Stimulated activated naive CD8-positive, alpha-beta T cell treated with anti-CD3 and anti-CD28 coated beads, Interleukin-15, Interleukin-2, amounts not matched to agents 100 U/mL and 50 U/mL, for 24 hours (primary cell): ENCODE results near the gene FAM83G.
"Not testable (repeated sequence)": the region's sequence is repeated elsewhere in the genome, so short reads cannot be mapped to it uniquely, and the experiment has no call there.

Experiments used
- ATAC-seq: fragments of 150-1000 bp; cut with Tn5 transposase; one replicate; pipeline ENCODE4 v1.10.0; 2021
- DNase-seq: peaks from one replicate; pipeline ENCODE4 v3.0.0; 2021

FAM83G gene

DNA sequence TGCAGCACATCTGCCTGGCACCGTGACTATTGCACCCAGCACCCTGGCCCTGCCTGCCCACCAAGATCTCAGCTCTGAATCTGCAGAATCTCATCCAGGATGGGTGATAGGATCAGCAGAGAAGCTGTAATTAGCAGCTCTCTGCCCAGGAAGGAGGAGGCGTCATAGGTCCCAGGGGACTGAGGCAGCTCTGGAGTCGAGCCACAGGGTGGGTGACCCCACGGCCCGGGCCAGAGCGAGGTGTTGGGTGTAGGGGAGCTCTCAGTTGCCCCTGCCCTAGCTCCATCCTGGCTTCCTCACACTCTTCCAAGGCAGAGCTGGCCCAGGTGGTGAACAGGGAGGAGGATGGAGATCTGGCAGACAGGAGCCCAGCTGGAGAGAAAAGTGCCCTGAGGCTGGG lies 18.2 kb upstream of the FAM83G start:
- DNase-seq (no peak), ATAC-seq (no peak)

DNA sequence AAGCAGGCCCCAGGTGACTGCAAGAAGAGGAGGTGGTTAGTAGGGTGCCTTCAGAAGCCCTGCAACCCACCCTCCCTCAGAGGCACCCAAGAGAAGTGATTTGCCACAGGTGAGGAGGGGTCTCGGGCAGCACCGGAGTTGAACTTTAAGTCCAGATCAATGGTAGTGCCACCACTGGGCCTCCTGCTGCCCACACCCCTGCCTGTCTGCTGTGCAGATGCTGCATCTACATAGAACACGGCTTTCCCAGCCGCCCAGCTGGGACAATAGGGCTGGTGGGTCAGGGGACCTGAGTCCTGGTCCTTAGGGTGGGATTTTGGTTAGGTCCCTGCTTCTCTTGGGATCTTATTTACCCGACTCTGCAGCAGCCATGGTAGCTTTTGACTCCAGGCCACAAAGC lies 17.6 kb upstream of the FAM83G start:
- no peak for DNase-seq
- ATAC-seq: no peak

DNA sequence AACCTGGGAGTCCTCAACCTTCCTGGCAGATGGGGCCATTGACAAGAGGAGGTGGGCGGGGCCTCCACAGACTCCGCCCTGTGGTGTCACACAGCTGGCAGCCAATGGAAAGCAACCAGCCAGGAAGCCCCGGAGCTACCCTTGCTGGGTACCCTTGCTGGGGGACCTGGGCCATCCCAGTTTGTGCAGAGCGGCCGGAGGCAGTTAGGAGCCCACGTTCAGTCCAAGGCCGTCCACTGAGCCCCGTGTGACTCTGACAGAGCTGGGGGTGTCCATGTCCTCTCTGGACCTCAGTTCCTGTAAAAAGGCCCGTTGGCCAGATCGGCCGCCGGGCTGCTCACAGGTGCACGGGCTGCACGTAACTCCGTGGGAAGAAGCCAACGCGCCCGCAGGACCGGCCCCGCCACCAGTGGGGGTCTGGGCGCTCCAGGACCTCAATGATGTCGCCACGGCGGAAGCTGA lies 17.1 kb upstream of the FAM83G start:
- ATAC-seq: no peak
- DNase-seq: peak; percentile 68

DNA sequence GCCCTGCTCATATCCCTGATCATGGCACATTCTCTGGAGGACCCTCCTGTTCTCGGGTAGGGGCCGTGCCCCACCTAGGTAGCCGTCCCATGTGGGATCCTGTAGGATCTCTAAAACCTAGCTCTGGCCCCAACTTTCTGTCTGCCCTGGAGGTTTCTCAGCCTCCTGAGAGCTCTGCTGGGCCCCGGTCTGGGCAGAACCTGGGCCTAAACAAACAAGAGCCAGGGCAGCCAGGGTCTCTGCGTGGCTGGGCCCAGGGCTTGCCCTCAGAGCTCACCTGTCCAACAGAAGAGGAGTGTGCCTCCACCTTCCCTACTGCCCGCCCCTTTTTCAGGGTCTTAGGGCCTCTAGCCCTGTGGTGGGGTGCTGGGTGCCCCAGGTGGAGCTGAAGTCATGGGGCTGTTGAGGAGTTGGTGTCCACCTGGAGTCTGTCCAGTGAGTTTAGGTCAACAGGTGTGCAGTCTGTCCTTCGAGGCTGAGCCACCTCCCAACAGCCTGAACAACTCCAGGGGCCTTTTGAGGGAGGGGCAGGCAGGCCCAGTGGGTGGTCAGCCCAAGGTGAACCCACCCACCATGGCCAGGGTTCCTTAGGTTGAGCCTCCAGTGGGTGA lies 16.6 kb upstream of the FAM83G start:
- ATAC-seq, DNase-seq: not testable (repeated sequence)

DNA sequence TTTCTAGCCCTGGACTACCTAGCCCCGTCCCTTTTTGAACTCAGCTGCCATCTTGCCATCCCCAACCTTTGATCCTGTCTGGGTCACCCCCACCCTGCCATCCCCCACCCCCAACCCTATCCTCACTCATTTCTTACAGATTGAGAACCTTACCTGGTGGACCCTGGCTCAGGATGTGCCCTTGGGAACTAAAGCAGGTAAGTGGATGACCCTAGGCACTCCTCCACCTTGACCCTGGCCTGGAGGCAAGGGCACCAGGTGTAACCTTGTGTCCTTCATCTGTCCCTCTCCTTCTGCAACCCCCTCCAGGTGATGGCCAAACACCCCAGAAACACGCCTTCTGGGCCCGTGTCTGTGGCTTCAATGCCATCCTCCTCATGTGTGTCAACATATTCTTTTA lies 15.5 kb upstream of the FAM83G start:
- no peak for DNase-seq
- ATAC-seq: no peak

DNA sequence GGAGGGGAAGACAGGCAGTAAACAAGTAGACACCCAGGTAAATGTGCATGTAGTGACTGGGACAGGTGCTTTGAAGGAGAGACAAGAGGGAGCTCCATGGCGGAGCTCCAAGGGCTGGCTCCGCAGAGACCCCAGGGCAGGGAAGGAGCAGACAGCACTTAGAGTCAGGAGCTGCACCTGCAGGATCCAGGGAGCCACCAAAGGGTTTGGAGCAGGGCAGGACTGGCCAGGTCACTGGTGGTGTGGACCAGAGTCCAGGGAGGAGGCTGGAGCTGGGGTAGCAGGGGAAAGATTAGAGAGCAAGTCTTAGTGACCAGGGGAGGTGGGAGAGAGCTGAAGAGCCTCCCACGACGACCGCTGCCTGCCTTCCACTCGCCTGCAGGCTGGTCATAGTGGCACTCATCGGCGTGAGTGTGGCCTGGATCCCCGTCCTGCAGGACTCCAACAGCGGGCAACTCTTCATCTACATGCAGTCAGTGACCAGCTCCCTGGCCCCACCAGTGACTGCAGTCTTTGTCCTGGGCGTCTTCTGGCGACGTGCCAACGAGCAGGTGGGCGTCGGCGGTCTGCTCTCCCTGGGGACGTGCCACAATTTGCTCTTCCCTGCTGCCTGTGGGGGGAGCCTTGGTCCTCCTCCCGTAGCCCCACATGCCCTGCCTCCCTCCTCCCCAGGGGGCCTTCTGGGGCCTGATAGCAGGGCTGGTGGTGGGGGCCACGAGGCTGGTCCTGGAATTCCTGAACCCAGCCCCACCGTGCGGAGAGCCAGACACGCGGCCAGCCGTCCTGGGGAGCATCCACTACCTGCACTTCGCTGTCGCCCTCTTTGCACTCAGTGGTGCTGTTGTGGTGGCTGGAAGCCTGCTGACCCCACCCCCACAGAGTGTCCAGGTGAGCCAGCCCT lies 14.7 kb upstream of the FAM83G start:
- DNase-seq (no peak), ATAC-seq (no peak)

DNA sequence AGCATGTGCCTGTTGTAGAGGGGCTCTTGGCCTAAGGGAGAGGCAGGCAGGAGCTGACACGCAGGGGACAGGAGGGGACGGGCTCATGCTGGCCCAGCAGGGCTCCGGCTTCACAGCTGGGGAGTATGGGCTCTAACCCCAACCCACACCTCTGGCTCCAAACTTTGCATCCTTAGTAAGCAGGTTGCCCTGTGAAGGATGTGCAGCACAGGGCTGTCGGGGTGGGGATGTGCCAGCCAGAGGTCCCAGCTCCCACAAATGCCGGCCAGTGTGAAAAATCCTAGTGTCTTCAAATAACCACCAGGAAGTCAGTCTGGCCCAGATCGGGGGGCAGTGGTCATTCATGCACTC lies 14.0 kb upstream of the FAM83G start:
- ATAC-seq (no peak), DNase-seq (no peak)

DNA sequence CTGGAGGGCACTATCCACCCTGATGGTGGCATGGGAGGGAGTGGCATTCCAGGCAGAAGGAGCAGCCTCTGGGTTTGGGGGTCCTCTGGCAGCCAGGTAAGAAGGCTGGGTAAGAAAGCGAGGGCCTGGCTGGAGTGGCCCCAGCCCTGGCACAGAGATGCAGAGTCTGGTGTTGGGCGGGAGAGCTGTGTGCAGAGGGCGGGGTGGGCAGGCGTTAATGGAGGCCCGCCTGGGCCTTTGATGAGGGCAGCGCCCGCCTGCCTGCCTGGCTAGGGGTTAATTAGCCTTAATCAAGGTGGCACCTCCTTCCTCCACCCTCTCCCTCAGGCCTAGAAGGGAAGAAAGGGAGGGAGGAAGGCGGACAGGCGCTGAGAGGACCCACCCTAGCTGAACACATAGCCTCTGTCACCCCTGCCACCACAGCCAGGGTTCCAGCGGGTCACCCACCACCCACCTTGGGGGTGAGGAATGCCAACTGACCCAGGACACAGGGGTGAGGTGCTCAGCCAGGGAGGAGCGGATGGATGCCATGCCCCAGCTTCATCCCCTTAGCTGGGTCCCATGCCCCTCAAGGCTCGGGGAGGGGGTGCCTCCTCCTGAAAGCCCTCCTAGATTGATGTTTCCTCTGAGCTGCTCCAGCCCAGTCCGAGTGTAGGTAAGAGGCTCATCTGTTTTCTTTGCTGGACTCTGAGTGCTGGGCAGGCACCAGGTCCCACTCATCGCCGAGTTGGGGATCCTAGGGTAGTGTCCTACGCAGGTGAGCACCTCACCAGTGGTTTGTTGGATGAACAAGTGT lies 13.4 kb upstream of the FAM83G start:
- ATAC-seq: no peak
- no peak for DNase-seq

DNA sequence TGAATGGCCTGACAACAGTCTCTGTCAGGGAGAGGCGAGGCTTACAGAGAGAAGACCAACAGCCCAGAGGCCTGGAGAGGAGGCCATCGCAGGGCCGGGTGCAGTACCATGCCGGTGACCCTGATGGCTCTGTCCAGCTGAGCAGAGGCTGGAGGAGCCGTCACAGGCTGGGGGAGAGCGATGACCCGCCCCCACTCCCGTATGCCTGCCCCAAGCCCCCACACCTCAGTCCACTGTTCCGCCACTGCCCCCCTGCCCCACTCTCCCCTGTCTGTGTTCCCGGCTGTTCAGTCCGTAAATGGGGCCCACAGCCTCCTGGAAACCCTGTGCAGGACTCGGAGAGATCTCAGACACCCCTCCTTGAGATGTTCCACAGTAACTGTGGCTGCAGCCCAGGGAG lies 12.8 kb upstream of the FAM83G start:
- ATAC-seq (no peak), DNase-seq (no peak)

DNA sequence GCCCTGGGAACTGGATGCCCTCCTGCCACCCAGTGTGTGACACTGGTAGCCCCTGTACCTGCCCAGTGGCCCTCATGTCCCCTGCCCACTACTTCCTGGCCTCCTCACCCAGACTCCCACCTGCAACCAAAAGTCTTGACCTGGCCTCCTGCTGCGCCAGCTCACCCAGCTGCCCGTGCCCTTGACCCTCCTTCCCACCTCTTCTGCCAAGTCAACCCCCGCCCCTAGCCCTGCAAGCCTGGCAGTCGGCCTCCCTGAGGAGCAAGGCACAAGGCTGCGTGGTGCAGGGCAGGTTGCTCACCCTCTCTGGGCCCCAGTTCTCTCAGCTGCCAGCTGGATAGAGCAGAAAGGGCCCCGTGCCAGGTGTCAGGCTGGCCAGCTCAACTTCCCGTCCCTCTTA lies 12.3 kb upstream of the FAM83G start:
- ATAC-seq: no peak
- DNase-seq: no peak

DNA sequence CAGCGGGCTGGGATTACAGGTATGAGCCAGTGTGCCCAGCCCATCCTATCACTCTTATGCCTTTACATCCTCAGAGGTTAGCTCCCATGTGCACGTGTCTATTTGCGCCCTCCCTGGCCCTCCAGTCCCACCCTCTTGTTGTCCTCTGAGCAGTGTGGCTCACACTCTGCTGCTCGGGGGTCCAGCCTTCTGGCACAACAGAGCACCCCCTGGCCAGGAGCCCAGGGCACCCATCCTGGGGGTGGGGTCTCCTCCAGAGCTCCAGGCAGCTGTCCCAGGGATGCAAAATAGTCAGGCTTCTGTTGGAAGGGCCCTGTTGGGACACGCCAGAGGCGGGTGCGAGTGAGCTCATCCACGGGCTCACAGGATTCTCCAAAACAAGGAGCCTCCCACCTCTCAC lies 11.7 kb upstream of the FAM83G start:
- DNase-seq: no peak
- no peak for ATAC-seq

DNA sequence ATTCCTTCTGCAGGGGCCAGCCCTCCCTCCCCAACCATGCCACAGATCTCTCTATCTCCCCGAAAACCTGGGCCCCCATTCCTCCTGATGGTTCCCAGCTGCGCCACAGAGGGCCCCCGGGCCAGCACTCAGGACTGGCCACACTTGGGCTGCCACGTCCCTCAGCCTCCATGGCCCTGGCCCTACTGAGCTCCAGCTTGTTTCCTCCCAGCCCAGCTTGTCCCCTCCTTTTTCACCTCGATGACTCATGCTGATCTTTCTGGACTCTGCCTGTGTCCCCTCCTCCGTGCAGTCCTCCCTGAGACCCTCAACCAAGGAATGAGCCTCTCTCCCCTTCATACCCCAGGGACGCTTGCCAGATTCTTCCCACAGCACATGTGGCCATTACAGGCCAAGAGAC lies 10.9 kb upstream of the FAM83G start:
- DNase-seq: no peak
- ATAC-seq: no peak

DNA sequence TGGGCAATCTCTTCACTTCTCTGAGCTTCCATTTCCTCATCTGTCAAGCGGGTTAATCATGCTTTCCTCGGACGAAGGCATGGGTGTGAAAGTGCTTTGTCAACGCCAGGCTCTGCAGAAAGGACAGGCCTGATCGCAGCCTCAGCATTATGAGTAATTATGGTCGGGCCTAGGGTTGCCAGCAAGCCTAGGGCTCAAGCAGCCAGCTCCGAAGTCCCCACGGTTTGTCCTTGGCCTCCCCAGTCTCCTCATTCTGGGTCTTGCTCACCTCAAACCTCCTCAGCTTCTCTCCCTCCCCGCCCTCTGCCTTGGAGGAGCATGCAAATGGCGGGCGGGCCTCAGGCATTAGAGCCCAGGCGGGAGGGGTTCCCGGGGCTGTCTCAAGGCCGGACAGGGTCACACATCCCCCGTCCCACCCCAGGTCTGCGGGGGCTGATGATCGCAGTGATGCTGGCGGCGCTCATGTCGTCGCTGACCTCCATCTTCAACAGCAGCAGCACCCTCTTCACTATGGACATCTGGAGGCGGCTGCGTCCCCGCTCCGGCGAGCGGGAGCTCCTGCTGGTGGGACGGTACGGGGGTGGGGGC lies 10.2 kb upstream of the FAM83G start:
- ATAC-seq (no peak), DNase-seq (no peak)

DNA sequence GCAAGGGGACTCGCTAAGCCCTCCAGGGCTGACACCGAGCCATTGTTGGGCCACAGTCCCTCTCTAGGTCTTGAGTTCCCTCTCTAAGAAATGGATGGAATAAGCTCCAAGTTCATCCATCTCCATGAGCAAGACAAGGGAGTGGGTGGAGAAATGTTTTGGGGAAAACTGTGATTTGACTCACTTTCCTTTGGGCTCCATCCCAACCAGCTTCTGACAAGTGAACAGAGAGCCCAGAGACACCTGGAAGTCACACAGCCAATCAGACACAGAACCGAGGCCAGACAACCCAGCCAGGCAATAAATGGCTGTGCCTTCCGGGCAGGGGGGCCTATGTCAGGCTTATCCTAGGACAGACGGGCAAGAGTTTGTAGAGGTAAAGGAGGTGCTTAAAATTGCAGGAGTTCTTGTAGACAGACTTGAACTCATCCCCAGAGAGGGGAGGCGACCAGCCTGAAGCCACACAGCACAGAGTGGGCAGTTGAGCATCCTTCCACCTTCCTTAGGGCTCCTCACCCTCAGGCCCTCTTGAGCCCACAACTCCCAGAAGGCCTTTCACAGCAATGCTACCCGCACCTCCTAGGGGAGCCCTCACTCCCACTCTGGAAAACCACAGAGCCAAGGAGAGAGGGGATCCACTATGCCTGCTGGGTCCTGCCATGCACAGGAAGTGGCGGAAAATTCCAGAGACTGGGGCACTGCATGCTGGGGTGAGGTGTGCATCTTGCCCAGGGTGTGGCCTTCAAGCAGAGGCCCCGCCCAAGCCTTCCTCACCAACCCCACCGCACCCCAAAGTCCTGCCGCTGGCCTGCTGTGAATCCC lies 9.5 kb upstream of the FAM83G start:
- DNase-seq (no peak), ATAC-seq (no peak)

DNA sequence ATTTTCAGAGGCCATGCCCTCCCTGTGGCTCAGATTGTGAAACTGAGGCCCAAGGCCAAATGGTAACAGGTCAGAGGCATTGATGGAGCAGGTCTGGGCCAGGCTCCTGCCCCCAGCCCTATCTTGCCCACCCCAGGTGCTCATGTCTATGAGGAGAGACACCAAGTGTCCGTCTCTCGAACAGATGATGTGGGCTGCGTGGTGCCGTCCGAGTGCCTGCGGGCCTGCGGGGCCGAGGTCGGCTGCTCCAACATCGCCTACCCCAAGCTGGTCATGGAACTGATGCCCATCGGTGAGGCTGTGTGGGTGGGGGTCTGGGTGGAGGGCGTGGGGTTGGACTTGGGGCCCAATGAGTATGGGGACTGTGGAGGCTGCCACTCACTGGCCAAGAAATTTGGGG lies 8.7 kb upstream of the FAM83G start:
- no peak for DNase-seq

DNA sequence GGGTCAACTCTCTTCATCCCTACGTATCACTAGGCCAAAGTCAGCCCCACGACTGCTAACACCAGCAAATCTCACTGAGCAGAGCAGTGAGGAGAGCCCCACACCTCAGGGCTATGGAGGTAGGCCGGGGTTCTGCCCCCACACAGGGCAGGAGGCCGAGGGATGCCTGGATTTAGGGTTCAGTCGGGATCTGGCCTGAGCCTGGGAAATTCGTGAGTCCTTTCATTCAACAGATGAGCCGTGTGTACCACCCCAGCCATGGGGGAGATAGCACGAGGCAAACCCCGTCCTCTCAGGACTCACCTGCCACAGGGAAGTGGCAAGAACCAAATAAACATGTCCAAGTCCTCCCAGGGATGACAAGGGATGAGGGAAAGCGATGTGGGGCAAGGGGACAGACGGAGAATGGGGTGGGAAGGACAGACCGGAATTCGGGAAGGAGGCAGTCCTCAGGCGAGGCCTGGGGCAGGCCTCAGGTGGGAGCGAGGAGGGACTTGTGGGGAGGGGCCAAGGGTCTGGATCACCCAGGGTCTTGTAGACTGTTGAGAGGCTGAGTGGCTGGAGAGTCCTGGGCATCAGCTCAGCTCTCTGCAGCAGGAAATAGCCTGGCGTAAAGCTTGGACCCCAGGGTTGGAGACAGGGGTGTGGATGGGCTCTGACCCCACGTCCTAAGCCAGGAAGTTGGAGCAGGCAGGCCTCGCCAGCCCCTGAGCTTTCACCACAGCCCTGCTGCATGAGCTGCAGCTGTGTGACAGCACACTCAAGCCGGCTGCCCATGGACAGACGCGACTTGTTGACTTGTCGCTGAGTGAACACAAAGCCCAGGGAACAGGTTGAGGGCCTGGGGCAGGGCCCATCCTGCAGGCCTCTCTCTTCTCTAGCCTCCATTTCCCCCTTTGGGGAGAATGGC lies 7.9 kb upstream of the FAM83G start:
- no peak for ATAC-seq

More for the DNA sequence above, 8.7 kb upstream of the FAM83G start:
- ATAC-seq: no peak

DNA sequence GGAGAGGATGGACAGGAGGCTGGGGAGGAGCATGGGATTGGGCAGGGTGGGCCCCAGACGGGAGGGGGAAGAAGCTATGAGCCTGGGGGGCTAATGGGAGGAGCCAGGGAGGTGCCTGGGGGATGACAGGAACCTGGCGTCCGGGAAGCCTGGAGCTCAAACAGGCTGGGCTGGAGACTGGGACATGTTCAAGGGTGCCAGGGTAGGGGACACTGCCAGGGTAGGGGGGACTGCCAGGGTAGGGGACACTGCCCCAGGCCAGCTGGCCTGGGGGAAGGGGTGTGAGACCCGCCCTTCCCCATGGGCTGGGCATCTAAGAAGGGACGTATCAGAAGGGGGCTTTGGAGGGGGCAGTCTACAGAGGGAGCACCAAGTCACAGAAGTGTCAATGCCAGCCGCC lies 7.0 kb upstream of the FAM83G start:
- DNase-seq: no peak
- no peak for ATAC-seq

More for the DNA sequence above, 7.9 kb upstream of the FAM83G start:
- no peak for DNase-seq

DNA sequence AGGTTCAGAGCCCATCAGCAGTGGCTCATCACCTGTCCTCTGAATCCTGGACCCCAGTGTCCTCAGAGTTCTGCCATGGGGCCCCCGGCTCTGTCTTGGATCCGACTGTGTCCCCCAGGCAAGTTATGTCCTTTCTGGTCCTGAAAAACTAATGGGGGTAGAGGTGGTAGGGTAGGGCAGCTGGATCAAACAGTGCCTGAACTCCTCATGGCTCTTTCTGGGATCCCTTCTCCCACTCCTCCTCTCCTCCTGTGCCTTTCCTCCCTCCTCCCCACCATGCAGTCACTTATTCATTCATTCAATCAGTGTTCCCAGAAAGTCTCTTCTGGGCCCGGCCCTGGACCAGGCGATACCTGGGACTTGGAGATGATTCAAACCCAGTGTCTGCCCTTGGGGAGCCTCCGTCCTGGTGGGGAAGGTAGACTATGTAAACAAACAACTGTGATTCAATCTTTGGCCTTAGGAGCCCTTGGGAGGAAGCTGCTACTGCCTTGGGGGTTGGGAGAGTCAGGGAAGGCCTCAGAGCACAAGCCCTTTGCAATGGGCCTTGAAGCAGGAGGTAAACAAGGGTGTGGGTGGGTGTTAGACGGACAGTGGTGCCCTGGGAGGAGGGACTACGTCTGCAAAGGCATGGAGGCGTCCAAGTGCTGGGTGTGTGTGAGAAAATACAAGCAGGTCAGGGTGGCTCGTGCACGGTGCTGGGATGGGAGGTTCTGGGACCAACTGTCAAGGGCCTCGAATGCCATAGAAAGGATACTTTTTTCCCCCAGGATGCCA lies 6.4 kb upstream of the FAM83G start:
- ATAC-seq (no peak), DNase-seq (no peak)

DNA sequence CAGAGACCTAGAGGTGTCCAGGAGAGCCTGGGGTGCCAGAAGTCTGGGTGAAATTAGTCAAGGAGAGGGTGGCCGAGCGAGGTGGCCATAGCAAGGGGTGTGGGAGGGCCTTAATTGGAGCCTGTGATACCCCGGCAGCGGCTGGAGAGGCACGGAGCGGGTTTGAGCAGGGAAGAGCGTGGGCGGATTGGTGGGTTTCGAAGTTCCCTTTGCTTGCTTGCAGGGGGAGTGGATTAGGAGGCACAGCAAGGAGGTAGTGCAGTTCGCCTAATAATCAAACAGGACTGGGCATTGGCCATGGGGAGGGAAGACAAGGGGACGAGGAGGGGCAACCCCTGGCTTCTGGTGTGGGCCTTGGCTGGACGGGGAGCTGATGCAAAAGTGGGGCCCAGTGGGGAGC lies 5.4 kb upstream of the FAM83G start:
- ATAC-seq: no peak
- no peak for DNase-seq

DNA sequence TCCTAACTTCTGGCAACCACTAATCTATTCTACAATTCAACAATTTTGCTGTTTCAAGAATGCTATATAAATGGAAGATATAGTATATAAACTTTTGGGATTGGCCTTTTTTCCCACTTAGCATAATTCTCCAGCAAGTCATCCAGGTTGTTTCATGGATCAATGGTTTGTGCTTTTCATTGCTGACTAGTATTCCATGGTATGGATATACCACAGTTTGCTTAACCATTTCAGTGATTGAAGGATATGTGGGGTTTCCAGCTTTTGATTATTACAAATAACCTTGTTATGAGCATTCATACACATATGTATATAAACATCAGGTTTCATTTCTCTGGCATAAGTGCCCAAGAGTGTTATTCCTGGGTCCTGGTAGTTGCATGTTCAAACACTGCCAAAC lies 2.1 kb upstream of the FAM83G start:
- ATAC-seq (no peak), DNase-seq (no peak)
